GM21447 (cell line): ENCODE data around the gene ADAP2.
A peak's percentile ranks its signal among the peaks of the same experiment; 100 is the strongest.
"Not testable (repeated sequence)": the region's sequence is repeated elsewhere in the genome, so short reads cannot be mapped to it uniquely, and the experiment has no call there.

Source experiments
- ATAC-seq: cut with Tn5 transposase; IDR thresholded peaks from one replicate; pipeline ENCODE4 v1.9.1; 2021; ENCODE audit not compliant: unreplicated experiment

ADAP2 gene, protein sequence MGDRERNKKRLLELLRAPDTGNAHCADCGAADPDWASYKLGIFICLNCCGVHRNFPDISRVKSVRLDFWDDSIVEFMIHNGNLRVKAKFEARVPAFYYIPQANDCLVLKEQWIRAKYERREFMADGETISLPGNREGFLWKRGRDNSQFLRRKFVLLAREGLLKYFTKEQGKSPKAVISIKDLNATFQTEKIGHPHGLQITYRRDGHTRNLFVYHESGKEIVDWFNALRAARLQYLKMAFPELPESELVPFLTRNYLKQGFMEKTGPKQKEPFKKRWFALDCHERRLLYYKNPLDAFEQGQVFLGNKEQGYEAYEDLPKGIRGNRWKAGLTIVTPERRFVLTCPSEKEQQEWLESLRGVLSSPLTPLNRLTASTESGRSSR

DNA sequence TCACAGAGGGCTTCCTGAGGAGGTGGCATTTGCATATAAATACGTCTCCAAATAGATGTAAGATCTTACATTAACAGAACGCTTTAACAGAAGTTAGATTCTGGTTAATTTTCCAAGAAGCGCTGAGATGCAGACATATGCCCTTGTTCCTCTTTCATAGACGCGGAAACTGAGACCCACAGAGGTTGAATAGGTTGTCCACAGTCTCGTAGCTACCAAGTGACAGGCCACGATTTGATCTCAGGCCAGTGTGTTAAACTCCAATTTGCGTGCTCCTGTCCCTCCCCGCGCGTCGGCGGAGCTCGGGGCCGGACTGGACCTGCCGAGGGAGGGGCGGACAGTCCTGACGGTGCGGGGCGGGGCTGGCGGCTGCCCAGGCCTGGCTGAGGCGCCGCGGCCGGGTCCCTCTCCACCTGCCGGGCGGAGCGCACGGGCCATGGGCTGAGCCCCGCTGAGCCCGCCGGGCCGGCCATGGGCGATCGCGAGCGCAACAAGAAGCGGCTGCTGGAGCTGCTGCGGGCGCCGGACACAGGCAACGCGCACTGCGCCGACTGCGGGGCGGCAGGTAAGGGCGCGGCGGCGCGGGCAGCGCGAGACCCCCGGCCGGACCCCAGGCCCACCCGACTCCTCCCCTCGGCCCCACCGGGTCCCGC, at the start of gene ADAP2:
Gene ADAP2 (plus strand): TSS at position 402 of the 653 bp plus-strand sequence. CDS start 70 bp downstream, at position 472.
- no peak for ATAC-seq

GRCh38 chr17:30886187-30886586, 35.6 kb upstream of the ADAP2 start:
- no peak for ATAC-seq

GRCh38 chr17:30894236-30894635, 27.5 kb upstream of the ADAP2 start:
- no peak for ATAC-seq

GRCh38 chr17:30897311-30897710, 24.4 kb upstream of the ADAP2 start:
- no peak for ATAC-seq

DNA sequence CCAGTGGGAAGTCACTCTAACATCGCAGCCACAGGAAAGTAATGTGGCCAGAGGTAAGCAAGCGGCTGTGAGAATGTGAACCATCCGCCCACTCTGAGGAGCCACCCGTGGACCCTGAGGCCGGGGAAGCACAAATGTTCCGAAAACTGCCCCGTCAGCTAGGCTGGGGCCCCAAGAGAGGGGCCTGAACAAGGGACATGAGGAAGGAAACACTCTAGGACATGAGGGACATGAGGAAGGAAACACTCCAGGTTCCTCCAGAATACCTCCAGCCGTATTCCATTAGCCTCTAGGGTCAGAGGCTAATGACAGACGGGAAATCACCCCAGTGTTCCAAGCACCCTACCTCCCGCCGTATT, 16.0 kb upstream of the ADAP2 start:
- peak; percentile 30 for ATAC-seq

DNA sequence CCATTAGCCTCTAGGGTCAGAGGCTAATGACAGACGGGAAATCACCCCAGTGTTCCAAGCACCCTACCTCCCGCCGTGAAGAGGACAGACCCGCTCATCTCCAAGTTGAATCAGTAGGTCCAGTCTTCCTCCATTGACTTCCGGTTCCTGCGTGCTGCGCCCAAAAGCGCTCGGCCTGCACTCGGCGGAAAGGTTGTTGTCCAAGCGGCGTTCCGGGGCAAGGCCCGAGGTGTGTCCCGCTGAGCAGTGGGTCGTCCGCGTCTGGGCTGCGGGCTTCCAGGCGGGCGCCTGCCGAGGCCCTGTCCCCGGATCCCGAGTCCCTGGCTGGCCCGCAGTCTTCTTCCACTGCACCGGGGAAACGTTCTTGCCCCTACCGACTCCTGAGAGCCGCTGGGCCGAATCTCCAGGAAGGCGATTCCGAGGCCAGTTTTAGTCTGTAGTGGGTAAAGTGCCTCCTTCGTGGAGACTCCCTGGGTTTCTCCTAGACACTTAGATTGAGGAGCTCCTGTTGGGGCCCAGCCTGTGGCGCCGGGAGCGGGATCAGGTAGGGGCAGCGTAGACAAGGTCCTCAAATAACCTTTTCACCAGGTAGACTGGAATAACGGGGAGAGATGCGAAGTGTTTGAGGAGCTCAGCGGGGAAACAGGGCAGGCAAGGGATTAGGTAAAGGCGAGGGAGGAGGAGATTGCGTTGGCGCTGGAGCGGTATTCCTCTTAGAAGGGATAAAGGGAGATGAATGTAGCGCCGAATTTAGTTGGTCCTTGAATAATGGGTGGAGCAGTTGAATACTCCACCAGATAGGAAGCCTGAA, 15.4 kb upstream of the ADAP2 start, which contains the start of gene TEFM:
Gene TEFM (minus strand): TSS at position 138 of the 811 bp plus-strand sequence. CDS start 40 bp downstream, at position 98.
- peak; percentile 85 for ATAC-seq

DNA sequence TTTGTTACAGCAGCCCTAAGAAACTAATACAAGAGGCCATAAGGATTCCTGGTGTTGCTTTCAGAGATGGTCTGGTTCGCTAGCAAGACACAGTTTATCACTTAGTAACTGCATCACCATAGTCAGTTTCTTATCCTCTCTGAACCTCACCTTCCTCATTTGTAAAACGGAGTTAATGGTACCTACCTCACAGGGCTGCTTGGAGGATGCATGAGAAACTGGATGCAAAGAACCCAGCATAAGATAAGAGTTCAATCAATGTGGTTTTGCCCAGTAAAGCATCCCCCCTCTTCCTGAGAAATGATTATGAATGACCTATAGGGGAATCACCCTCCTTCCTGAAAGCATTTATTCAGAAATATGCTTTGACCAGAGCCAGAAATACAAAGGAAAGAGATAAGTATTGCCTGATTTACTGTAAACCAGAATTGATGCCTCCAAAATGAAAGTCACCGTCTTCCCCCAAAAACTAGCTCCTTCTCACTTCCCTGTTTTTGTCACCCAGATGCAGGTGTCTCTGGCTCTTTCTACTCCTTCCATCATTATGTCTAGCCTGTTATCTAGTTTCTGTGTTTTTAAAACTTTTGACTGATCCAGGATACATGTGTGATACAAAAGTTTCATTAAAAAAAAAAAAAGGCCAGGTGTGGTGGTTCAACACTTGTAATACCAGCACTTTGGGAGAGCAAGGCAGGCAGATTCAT, 12.9 kb upstream of the ADAP2 start:
- no peak for ATAC-seq

DNA sequence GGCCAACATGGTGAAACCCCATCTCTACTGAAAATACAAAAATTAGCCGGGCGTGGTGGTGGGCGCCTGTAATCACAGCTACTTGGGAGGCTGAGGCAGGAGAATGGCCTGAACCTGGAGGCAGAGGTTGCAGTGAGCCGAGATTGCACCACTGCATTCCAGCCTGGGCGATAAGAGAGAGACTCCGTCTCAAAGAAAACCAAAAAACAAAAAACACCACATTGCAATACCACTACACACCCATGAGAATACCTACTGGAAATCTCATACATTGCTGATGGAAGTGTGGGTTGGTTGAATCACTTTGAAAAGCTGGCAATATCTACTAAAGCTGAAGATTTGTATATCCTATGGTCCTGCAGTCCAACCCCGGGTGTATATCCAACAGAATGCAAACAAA, 11.6 kb upstream of the ADAP2 start:
- not testable (repeated sequence) for ATAC-seq

GRCh38 chr17:30913955-30914354, 7.8 kb upstream of the ADAP2 start:
- ATAC-seq, result no peak

- no peak for ATAC-seq
Measured at GRCh38 chr17:30915833-30916611, 5.7 kb upstream of the ADAP2 start.

DNA sequence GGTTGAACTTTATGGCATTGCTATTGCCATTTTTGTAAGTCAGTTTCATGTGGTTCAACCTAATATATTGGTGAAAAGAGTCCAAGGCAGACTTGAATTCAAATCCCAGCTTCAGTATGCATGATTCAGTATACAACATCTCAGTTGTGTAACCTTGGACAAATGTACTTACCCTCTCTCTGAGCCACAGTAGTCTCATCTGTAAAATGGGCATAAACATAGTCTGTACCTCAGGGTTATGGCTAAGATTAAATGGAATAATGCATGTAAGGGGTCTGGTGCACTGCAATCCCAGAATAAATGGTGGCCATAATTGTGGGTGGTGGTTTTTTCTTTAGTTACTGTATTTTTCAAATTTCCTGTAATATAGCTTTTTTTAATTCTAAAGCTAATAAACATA, 4.7 kb upstream of the ADAP2 start:
- ATAC-seq, result no peak

- ATAC-seq, result no peak
Measured at GRCh38 chr17:30920282-30920681, 1.5 kb upstream of the ADAP2 start.

DNA sequence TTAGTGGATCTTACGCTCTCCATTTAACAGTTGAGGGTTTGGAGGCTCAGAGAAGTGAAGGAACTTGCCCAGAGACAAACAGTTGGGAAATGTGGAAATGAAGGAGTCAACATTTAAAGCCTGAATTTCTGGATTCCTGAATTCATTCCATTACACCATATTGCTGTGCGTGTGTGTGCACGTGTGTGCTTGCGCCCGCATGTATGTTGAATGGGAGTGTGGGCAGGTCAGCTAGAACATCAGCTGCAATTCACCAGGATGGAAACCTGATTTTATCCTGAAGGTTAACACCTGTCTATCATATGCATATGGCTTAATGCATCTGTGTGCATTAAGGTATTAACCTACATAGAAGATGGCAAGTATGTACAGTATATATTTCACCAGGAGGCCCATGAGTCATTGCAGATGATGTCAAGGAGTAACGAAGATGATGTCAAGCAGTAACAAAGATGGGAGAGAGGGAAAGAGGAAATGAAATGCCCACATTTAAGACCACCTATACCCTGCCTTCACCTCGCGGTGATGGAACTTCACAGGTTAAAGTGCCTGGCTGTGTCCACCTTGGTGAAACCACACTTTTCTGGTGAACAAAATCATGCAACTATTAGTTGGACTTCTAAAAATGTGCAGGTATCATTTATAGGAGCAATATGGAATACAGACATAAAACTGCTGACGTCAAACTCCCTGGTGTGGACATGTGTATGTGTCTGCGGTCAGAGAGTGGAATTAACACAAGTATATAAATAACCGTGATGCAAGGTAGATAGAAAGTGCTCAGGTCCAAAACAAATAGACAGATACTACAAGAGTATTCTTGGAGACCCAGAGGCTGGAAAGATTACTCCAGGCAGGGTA, 832 bp upstream of the ADAP2 start:
- no peak for ATAC-seq

- ATAC-seq, result no peak
Measured at GRCh38 chr17:30922235-30923030, 688 bp downstream of the ADAP2 start.

DNA sequence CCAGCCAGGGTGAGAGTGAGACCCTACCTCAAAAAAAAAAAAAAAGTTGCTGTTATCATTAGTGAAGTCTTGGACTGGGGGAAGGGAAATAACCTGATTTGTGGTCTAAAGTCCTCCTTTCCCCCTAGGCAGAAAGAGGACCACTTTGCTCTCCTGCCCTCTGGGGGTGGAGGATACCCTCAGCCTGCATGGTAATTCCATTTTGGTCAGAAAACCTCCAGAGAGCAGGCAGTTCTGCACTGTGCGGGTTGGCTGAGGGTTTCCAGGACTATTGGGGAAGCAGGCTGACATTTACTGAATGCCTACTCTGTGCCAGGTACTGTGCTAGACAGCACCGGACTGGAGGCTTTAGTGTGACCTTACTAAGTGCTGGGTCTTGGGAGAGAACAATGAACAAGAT, 2.6 kb downstream of the ADAP2 start:
- no peak for ATAC-seq

DNA sequence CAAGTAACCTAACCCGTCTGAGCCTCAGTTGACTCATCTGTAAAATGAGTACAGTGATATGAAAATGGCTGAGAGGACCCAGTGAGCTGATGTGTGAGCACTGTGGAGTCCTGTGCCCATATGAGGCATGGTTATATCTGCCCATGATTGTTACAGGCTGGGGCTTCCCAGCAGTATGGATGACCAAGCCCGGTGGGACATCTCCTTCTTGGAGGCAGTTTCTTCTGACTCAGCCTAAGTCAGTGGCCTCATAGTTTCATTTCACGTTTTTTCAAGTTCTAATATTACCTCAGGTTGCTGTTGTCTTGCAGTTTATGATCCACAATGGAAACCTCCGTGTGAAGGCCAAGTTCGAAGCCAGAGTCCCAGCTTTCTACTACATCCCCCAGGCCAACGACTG, 4.8 kb downstream of the ADAP2 start:
- no peak for ATAC-seq

DNA sequence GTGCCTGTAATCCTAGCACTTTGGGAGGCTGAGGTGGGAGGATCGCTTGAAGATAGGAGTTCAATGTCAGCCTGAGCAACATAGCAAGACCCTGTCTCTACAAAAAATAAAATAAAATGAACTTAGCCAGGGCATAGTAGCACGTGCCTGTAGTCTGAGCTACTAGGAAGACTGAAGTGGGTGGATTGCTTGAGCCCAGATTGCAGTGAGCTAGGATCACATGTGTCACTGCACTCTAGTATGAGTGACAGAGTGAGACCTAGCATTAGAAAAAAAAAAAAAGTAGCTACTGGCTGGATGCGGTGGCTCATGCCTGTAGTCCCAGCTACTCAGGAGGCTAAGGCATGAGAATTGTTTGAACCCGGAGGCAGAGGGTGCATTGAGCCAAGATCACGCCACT, 6.0 kb downstream of the ADAP2 start:
- no peak for ATAC-seq

GRCh38 chr17:30928584-30928983, 6.8 kb downstream of the ADAP2 start:
- no peak for ATAC-seq
